ENCODE data around the gene LYZL1. TPM values are rescaled to one million over a fixed set of nuclear protein-coding genes. Genes with fewer than 3 reads are reported as not detected.

The LYZL1 gene
- total and polyA plus RNA-seq, 2 experiments from 2014 or later: not detected

- Histone ChIP-seq H3K79me2 (ENCODE audit: insufficient read depth) (no peaks in the 10 kb centered on the region), H3K4me2 (ENCODE audit: unreplicated experiment) (no peak overlapping the region), H3K36me3 (ENCODE audit: low read depth) (no peaks in the 10 kb centered on the region), H3K9ac (no peak overlapping the region), H3K9me3 (ENCODE audit: low read depth) (no peaks in the 10 kb centered on the region), H2AFZ (no peak overlapping the region), H4K20me1 (ENCODE audit: insufficient read depth) (no peaks in the 10 kb centered on the region), H3K27ac (no peak overlapping the region), H3K9me2 (ENCODE audit: insufficient read depth) (no peaks in the 10 kb centered on the region), H3K4me3 (no peak overlapping the region), H3F3A (ENCODE audit: insufficient read depth) (no peaks in the 10 kb centered on the region), H3K27me3 (replicated peaks; ENCODE audit: insufficient read depth) (peaks cover 17% of the 10 kb centered on the region), H3K4me1 (ENCODE audit: insufficient read depth) (no peaks in the 10 kb centered on the region)
- DNase-seq: no peak
- in situ Hi-C loops (cut with MboI): no loop called here
- no peak for TF ChIP-seq EZH2 (IDR thresholded peaks at IDR 0.05; ENCODE audit: insufficient read depth, poor library complexity, severe bottlenecking)
- no peak for TF ChIP-seq EZH2phosphoT487 (IDR thresholded peaks at IDR 0.05; ENCODE audit: insufficient read depth, low read depth)
- 34 to 36% methylated on average over 5 of the region's 5 CpGs for WGBS, 2 experiments (ENCODE audit: low coverage in 1 of 2, low lambda C conversion rate in 2 of 2, missing lambda C conversion rate in 2 of 2)
These were observed 45.8 kb upstream of the LYZL1 start for GRCh38 chr10:29243066-29243465.

- H3K27ac ChIP-seq: no peak overlapping the region
- H4K20me1 ChIP-seq (ENCODE audit: insufficient read depth): no peaks in the 10 kb centered on the region
- no peaks in the 10 kb centered on the region for H3K4me1 ChIP-seq (ENCODE audit: insufficient read depth)
- peaks cover 22% of the 10 kb centered on the region for H3K27me3 ChIP-seq (replicated peaks; ENCODE audit: insufficient read depth)
- no peak overlapping the region for H3K9ac ChIP-seq
- no peaks in the 10 kb centered on the region for H3K9me3 ChIP-seq (ENCODE audit: low read depth)
- H3K79me2 ChIP-seq (ENCODE audit: insufficient read depth): no peaks in the 10 kb centered on the region
- H2AFZ ChIP-seq: no peak overlapping the region
- TF ChIP-seq EZH2phosphoT487 (IDR thresholded peaks at IDR 0.05; ENCODE audit: insufficient read depth, low read depth) (no peak), EZH2 (IDR thresholded peaks at IDR 0.05; ENCODE audit: insufficient read depth, poor library complexity, severe bottlenecking) (no peak)
- H3K9me2 ChIP-seq (ENCODE audit: insufficient read depth): no peaks in the 10 kb centered on the region
- no peaks in the 10 kb centered on the region for H3F3A ChIP-seq (ENCODE audit: insufficient read depth)
- H3K4me2 ChIP-seq (ENCODE audit: unreplicated experiment): no peak overlapping the region
- H3K36me3 ChIP-seq (ENCODE audit: low read depth): no peaks in the 10 kb centered on the region
- in situ Hi-C loops (cut with MboI): no loop called here
- 53 to 58% methylated on average over 1 of the region's 1 CpG for WGBS, 2 experiments (ENCODE audit: low coverage in 1 of 2, low lambda C conversion rate in 2 of 2, missing lambda C conversion rate in 2 of 2)
- no peak overlapping the region for H3K4me3 ChIP-seq
- DNase-seq: peak; percentile 22
These were observed 45.1 kb upstream of the LYZL1 start for GRCh38 chr10:29243750-29244149.

- H3K27me3 ChIP-seq (replicated peaks; ENCODE audit: insufficient read depth): peaks cover 33% of the 10 kb centered on the region
- H2AFZ ChIP-seq: no peak overlapping the region
- H3K9ac ChIP-seq: no peak overlapping the region
- 40 to 42% methylated on average over 7 of the region's 7 CpGs for WGBS, 2 experiments (ENCODE audit: low coverage in 1 of 2, low lambda C conversion rate in 2 of 2, missing lambda C conversion rate in 2 of 2)
- H3K36me3 ChIP-seq (ENCODE audit: low read depth): no peaks in the 10 kb centered on the region
- H3K27ac ChIP-seq: no peak overlapping the region
- in situ Hi-C loops (cut with MboI): no loop called here
- H3F3A ChIP-seq (ENCODE audit: insufficient read depth): no peaks in the 10 kb centered on the region
- H3K9me3 ChIP-seq (ENCODE audit: low read depth): no peaks in the 10 kb centered on the region
- H3K79me2 ChIP-seq (ENCODE audit: insufficient read depth): no peaks in the 10 kb centered on the region
- no peak overlapping the region for H3K4me2 ChIP-seq (ENCODE audit: unreplicated experiment)
- H3K4me3 ChIP-seq: no peak overlapping the region
- no peaks in the 10 kb centered on the region for H3K9me2 ChIP-seq (ENCODE audit: insufficient read depth)
- DNase-seq: no peak
- H3K4me1 ChIP-seq (ENCODE audit: insufficient read depth): no peaks in the 10 kb centered on the region
- no peaks in the 10 kb centered on the region for H4K20me1 ChIP-seq (ENCODE audit: insufficient read depth)
- TF ChIP-seq EZH2 (IDR thresholded peaks at IDR 0.05; ENCODE audit: insufficient read depth, poor library complexity, severe bottlenecking) (no peak), EZH2phosphoT487 (IDR thresholded peaks at IDR 0.05; ENCODE audit: insufficient read depth, low read depth) (no peak)
These were observed 43.9 kb upstream of the LYZL1 start for GRCh38 chr10:29244978-29245377.

- H3K9ac ChIP-seq: no peak overlapping the region
- H3K9me3 ChIP-seq (ENCODE audit: low read depth): no peaks in the 10 kb centered on the region
- H3K36me3 ChIP-seq (ENCODE audit: low read depth): no peaks in the 10 kb centered on the region
- no peak overlapping the region for H3K27ac ChIP-seq
- 53 to 55% methylated on average over 11 of the region's 11 CpGs for WGBS, 2 experiments (ENCODE audit: low coverage in 1 of 2, low lambda C conversion rate in 2 of 2, missing lambda C conversion rate in 2 of 2)
- no peak for DNase-seq
- H3F3A ChIP-seq (ENCODE audit: insufficient read depth): no peaks in the 10 kb centered on the region
- no peak overlapping the region for H2AFZ ChIP-seq
- H3K79me2 ChIP-seq (ENCODE audit: insufficient read depth): no peaks in the 10 kb centered on the region
- H3K27me3 ChIP-seq (replicated peaks; ENCODE audit: insufficient read depth): peaks cover 38% of the 10 kb centered on the region
- in situ Hi-C loops (cut with MboI): no loop called here
- H3K4me2 ChIP-seq (ENCODE audit: unreplicated experiment): no peak overlapping the region
- H3K4me3 ChIP-seq: no peak overlapping the region
- no peak for TF ChIP-seq EZH2phosphoT487 (IDR thresholded peaks at IDR 0.05; ENCODE audit: insufficient read depth, low read depth)
- TF ChIP-seq EZH2 (IDR thresholded peaks at IDR 0.05; ENCODE audit: insufficient read depth, poor library complexity, severe bottlenecking): no peak
- no peaks in the 10 kb centered on the region for H4K20me1 ChIP-seq (ENCODE audit: insufficient read depth)
- H3K9me2 ChIP-seq (ENCODE audit: insufficient read depth): no peaks in the 10 kb centered on the region
- H3K4me1 ChIP-seq (ENCODE audit: insufficient read depth): no peaks in the 10 kb centered on the region
These were observed 43.4 kb upstream of the LYZL1 start for GRCh38 chr10:29245476-29245875.

GRCh38 chr10:29246449-29246848 lies 42.4 kb upstream of the LYZL1 start:
- no peaks in the 10 kb centered on the region for H3K9me2 ChIP-seq (ENCODE audit: insufficient read depth)
- in situ Hi-C loops (cut with MboI): no loop called here
- H3K79me2 ChIP-seq (ENCODE audit: insufficient read depth): no peaks in the 10 kb centered on the region
- H3K27me3 ChIP-seq (replicated peaks; ENCODE audit: insufficient read depth): peaks cover 48% of the 10 kb centered on the region
- WGBS, 2 experiments (ENCODE audit: low coverage in 1 of 2, low lambda C conversion rate in 2 of 2, missing lambda C conversion rate in 2 of 2): 48 to 56% methylated on average over 1 of the region's 1 CpG
- no peaks in the 10 kb centered on the region for H3K4me1 ChIP-seq (ENCODE audit: insufficient read depth)
- no peaks in the 10 kb centered on the region for H3K9me3 ChIP-seq (ENCODE audit: low read depth)
- TF ChIP-seq EZH2phosphoT487 (IDR thresholded peaks at IDR 0.05; ENCODE audit: insufficient read depth, low read depth) (no peak), EZH2 (IDR thresholded peaks at IDR 0.05; ENCODE audit: insufficient read depth, poor library complexity, severe bottlenecking) (no peak)
- H3K27ac ChIP-seq: no peak overlapping the region
- no peak for DNase-seq
- H2AFZ ChIP-seq: no peak overlapping the region
- H3K9ac ChIP-seq: no peak overlapping the region
- H3F3A ChIP-seq (ENCODE audit: insufficient read depth): no peaks in the 10 kb centered on the region
- H3K4me3 ChIP-seq: no peak overlapping the region
- no peaks in the 10 kb centered on the region for H4K20me1 ChIP-seq (ENCODE audit: insufficient read depth)
- H3K4me2 ChIP-seq (ENCODE audit: unreplicated experiment): no peak overlapping the region
- no peaks in the 10 kb centered on the region for H3K36me3 ChIP-seq (ENCODE audit: low read depth)
